Progenitor cell of endocrine pancreas (in vitro differentiated cells): ENCODE results near the gene BRD3OS. TPM values are rescaled to one million over a fixed set of nuclear protein-coding genes. Genes with fewer than 3 reads are reported as not detected.
"Not testable (repeated sequence)": the region's sequence is repeated elsewhere in the genome, so short reads cannot be mapped to it uniquely, and the experiment has no call there.

Experiments used
- DNase-seq: peaks from one replicate; pipeline ENCODE4 v3.0.0; 2021; ENCODE audit warnings: low spot score; ENCODE audit not compliant: unreplicated experiment
- H3K27ac Mint-ChIP-seq: 2 replicates; pipeline ENCODE4 v1.8.0; 2021; ENCODE audit warnings: mild to moderate bottlenecking, moderate library complexity, mixed read lengths
- H3K27me3 Mint-ChIP-seq: 2 replicates; pipeline ENCODE4 v1.8.0; 2021; ENCODE audit warnings: mixed read lengths
- H3K36me3 Mint-ChIP-seq: 2 replicates; pipeline ENCODE4 v1.8.0; 2022; ENCODE audit warnings: mixed read lengths; ENCODE audit not compliant: insufficient read depth
- H3K4me1 Mint-ChIP-seq: 2 replicates; pipeline ENCODE4 v1.8.0; 2021; ENCODE audit warnings: low read depth, mixed read lengths
- H3K4me3 Mint-ChIP-seq: 2 replicates; pipeline ENCODE4 v1.8.0; 2021; ENCODE audit warnings: low read depth, mild to moderate bottlenecking, moderate library complexity, mixed read lengths
- H3K9me3 Mint-ChIP-seq: 2 replicates; pipeline ENCODE4 v1.8.0; 2021; ENCODE audit warnings: low read depth, mixed read lengths
- CTCF ChIP-seq: fragments of 200-600 bp; sonication (generic); IDR thresholded peaks from one replicate; pipeline ENCODE4 v1.5.0; 2021; ENCODE audit warnings: antibody characterized with exemption, mild to moderate bottlenecking; ENCODE audit not compliant: unreplicated experiment
- total RNA-seq: library from RNA; stranded (reverse); gene quantifications from 2 replicates; pipeline ENCODE4 v1.2.1, GENCODE V29; 2021

Gene BRD3OS
- total RNA-seq, 1 donor from 2014 or later = 28.0 TPM

GRCh38 chr9:134069480-134070399 is 44.5 kb downstream of the BRD3OS start:
- Mint-ChIP-seq H3K27ac (peak overlapping the region; percentile 88), H3K9me3 (peaks cover 9% of the 10 kb centered on the region), H3K27me3 (peaks cover 31% of the 10 kb centered on the region), H3K4me3 (peak overlapping the region; percentile 76), H3K36me3 (no peaks in the 10 kb centered on the region), H3K4me1 (peaks cover 12% of the 10 kb centered on the region)
- DNase-seq = no peak
- TF ChIP-seq CTCF = no peak

- DNase-seq = no peak
- H3K36me3 Mint-ChIP-seq = no peaks in the 10 kb centered on the region
- no peak overlapping the region for H3K27ac Mint-ChIP-seq
- H3K9me3 Mint-ChIP-seq = peaks cover 9% of the 10 kb centered on the region
- no peak overlapping the region for H3K4me3 Mint-ChIP-seq
- no peak for TF ChIP-seq CTCF
- H3K4me1 Mint-ChIP-seq = peaks cover 4% of the 10 kb centered on the region
- peaks cover 32% of the 10 kb centered on the region for H3K27me3 Mint-ChIP-seq
Observed at GRCh38 chr9:134071149-134071548, 45.9 kb downstream of the BRD3OS start.

- Mint-ChIP-seq H3K27me3 (peaks cover 32% of the 10 kb centered on the region), H3K9me3 (peaks cover 17% of the 10 kb centered on the region)
- not testable (repeated sequence) for H3K36me3 Mint-ChIP-seq, H3K4me3 Mint-ChIP-seq, DNase-seq, H3K27ac Mint-ChIP-seq, H3K4me1 Mint-ChIP-seq
Observed at GRCh38 chr9:134072683-134073082, 47.4 kb downstream of the BRD3OS start.

- TF ChIP-seq CTCF = no peak
- H3K27ac Mint-ChIP-seq = no peak overlapping the region
- H3K4me1 Mint-ChIP-seq = peaks cover 2% of the 10 kb centered on the region
- peaks cover 2% of the 10 kb centered on the region for H3K36me3 Mint-ChIP-seq
- peaks cover 32% of the 10 kb centered on the region for H3K27me3 Mint-ChIP-seq
- DNase-seq = no peak
- no peak overlapping the region for H3K4me3 Mint-ChIP-seq
- H3K9me3 Mint-ChIP-seq = peaks cover 17% of the 10 kb centered on the region
Observed at GRCh38 chr9:134073500-134073899, 48.2 kb downstream of the BRD3OS start.

GRCh38 chr9:134075689-134076088 is 50.4 kb downstream of the BRD3OS start:
- DNase-seq, H3K4me3 Mint-ChIP-seq, H3K27ac Mint-ChIP-seq, H3K36me3 Mint-ChIP-seq, H3K4me1 Mint-ChIP-seq: not testable (repeated sequence)
- Mint-ChIP-seq H3K9me3 (peaks cover 20% of the 10 kb centered on the region), H3K27me3 (peaks cover 20% of the 10 kb centered on the region)

- no peak for DNase-seq
- Mint-ChIP-seq H3K36me3 (peaks cover 2% of the 10 kb centered on the region), H3K4me3 (no peak overlapping the region), H3K4me1 (peaks cover 2% of the 10 kb centered on the region), H3K27ac (no peak overlapping the region), H3K27me3 (peaks cover 18% of the 10 kb centered on the region), H3K9me3 (peaks cover 20% of the 10 kb centered on the region)
- TF ChIP-seq CTCF = no peak
Observed at GRCh38 chr9:134076644-134077043, 51.4 kb downstream of the BRD3OS start.

Other genes starting within 250 kb of the BRD3OS start
- 80.6 and 82.8 TPM in 2 replicates for gene VAV2, start 33.2 kb upstream of the BRD3OS start, total RNA-seq
- 96.0 and 98.1 TPM in 2 replicates for gene BRD3, start 42.5 kb downstream of the BRD3OS start, total RNA-seq
- 46.8 and 47.0 TPM in 2 replicates for gene WDR5, start 110.6 kb downstream of the BRD3OS start, total RNA-seq
- gene RNU6ATAC, start 139.1 kb downstream of the BRD3OS start, total RNA-seq = 107 and 116 TPM in 2 replicates